ENCODE results near the gene PAPSS2.

DNA sequence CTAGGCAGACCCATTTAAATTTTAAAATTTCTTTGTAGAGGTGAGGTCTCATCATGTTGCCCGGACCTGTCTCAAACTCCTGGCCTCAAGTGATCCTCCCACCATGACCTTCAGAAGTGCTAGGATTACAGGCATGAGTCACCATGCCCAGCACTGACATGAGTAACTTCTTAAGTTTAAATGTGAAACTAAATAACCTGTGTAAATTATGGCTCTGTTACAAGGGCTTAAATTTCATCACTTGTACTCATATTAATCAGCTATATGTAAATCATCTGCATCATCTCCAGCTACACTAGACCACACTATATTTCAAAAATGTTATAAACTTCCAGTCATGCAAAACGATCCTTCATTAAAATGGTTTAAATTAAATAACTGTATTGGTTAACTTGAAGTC lies 102.2 kb downstream of the PAPSS2 start:
- no peak for TF ChIP-seq EP300 (IDR thresholded peaks at IDR 0.05)
- peak in 1 of 3 donors; percentile 12 for TF ChIP-seq POLR2AphosphoS5 (IDR thresholded peaks at IDR 0.05)
- TF ChIP-seq POLR2A (IDR thresholded peaks at IDR 0.05), result no peak
